WTC11 (cell line): Measurements from ENCODE around the gene NEK11. TPM values are rescaled to one million over a fixed set of nuclear protein-coding genes. Genes with fewer than 3 reads are reported as not detected.

ENCODE experiments used
- ATAC-seq: fragments of 200-7000 bp; cut with Tn5 transposase; 2 replicates; pipeline ENCODE4 v1.10.0; 2021; ENCODE audit warnings: mild to moderate bottlenecking, moderate library complexity
- CTCF ChIA-PET: fragments of 300-600 bp; sonication (Branson Sonifier 250); formaldehyde crosslinking; loops from one replicate; lab custom pipeline; 2021; ENCODE audit warnings: antibody characterized with exemption; lab: Charles Lee
- POLR2A ChIA-PET: fragments of 350-600 bp; sonication (Branson Sonifier 250); formaldehyde crosslinking; loops from one replicate; lab custom pipeline; 2021; ENCODE audit warnings: antibody characterized with exemption; lab: Charles Lee
- DNase-seq: peaks from one replicate; pipeline ENCODE4 v3.0.0; 2021; ENCODE audit warnings: low spot score
- H3K27ac Mint-ChIP-seq: 2 replicates; pipeline ENCODE4 v1.8.0; 2021; ENCODE audit warnings: mixed read lengths
- H3K27me3 Mint-ChIP-seq: 2 replicates; pipeline ENCODE4 v1.8.0; 2021; ENCODE audit warnings: low read depth, mild to moderate bottlenecking, moderate library complexity, mixed read lengths
- H3K36me3 Mint-ChIP-seq: 2 replicates; pipeline ENCODE4 v1.8.0; 2021; ENCODE audit warnings: mixed read lengths
- H3K4me1 Mint-ChIP-seq: 2 replicates; pipeline ENCODE4 v1.8.0; 2022; ENCODE audit warnings: mixed read lengths
- H3K4me3 Mint-ChIP-seq: 2 replicates; pipeline ENCODE4 v1.8.0; 2021; ENCODE audit warnings: mild to moderate bottlenecking, moderate library complexity, mixed read lengths
- H3K9me3 Mint-ChIP-seq: 2 replicates; pipeline ENCODE4 v1.8.0; 2021; ENCODE audit warnings: mixed read lengths
- ATF3 ChIP-seq: sonication (generic); formaldehyde crosslinking; conservative IDR thresholded peaks from 2 replicates; pipeline ENCODE4 v1.8.1; 2022; ENCODE audit warnings: mild to moderate bottlenecking, missing genetic modification reagents
- CBFB ChIP-seq: sonication (generic); formaldehyde crosslinking; IDR thresholded peaks from 2 replicates; pipeline ENCODE4 v1.8.1; 2022; ENCODE audit warnings: mild to moderate bottlenecking, low read depth, missing genetic modification reagents
- CTCF ChIP-seq: fragments of 200-600 bp; IDR thresholded peaks from 2 replicates; pipeline ENCODE4 v1.8.0; 2022; ENCODE audit warnings: antibody characterized with exemption
- HMGA2 ChIP-seq: fragments of 250-450 bp; sonication (Bioruptor Pico); IDR thresholded peaks from 2 replicates; pipeline ENCODE4 v1.4.0; 2021; ENCODE audit warnings: mild to moderate bottlenecking, moderate library complexity
- NFYB ChIP-seq: sonication (generic); formaldehyde crosslinking; conservative IDR thresholded peaks from 2 replicates; pipeline ENCODE4 v1.8.0; 2022; ENCODE audit warnings: low read depth, missing genetic modification reagents
- SMAD4 ChIP-seq: sonication (generic); formaldehyde crosslinking; IDR thresholded peaks from 2 replicates; pipeline ENCODE4 v1.8.0; 2022; ENCODE audit warnings: mild to moderate bottlenecking, missing genetic modification reagents
- SOX15 ChIP-seq: fragments of 250-450 bp; sonication (Bioruptor Pico); IDR thresholded peaks from 2 replicates; pipeline ENCODE4 v1.9.0; 2021; ENCODE audit warnings: mild to moderate bottlenecking
- STAT6 ChIP-seq: sonication (generic); formaldehyde crosslinking; conservative IDR thresholded peaks from 2 replicates; pipeline ENCODE4 v1.8.1; 2023; ENCODE audit warnings: mild to moderate bottlenecking, low read depth, missing genetic modification reagents, moderate library complexity
- ZNF396 ChIP-seq: fragments of 250-450 bp; sonication (Bioruptor Pico); IDR thresholded peaks from 2 replicates; pipeline ENCODE4 v1.8.0; 2021; ENCODE audit warnings: mild to moderate bottlenecking, moderate library complexity, borderline replicate concordance
- ZNF425 ChIP-seq: fragments of 250-450 bp; sonication (Bioruptor Pico); conservative IDR thresholded peaks from 2 replicates; pipeline ENCODE4 v1.9.0; 2021; ENCODE audit warnings: mild to moderate bottlenecking
- total RNA-seq: library from RNA; stranded (reverse); gene quantifications from 3 replicates; pipeline ENCODE4 v1.2.3, GENCODE V29; 2021
- TF ChIP-seq, protein P1 (sequence below): fragments of 250-450 bp; sonication (Bioruptor Pico); IDR thresholded peaks from 2 replicates; pipeline ENCODE4 v1.9.0; 2021; ENCODE audit warnings: moderate library complexity, mild to moderate bottlenecking, inconsistent platforms, borderline replicate concordance
- TF ChIP-seq, protein P2 (sequence below): sonication (generic); formaldehyde crosslinking; IDR thresholded peaks from 2 replicates; pipeline ENCODE4 v1.8.0; 2023; ENCODE audit warnings: mild to moderate bottlenecking, missing genetic modification reagents
- TF ChIP-seq, protein P3 (sequence below): fragments of 250-450 bp; sonication (Bioruptor Pico); IDR thresholded peaks from 2 replicates; pipeline ENCODE4 v1.9.0; 2021; ENCODE audit warnings: mild to moderate bottlenecking

NEK11 gene
- total RNA-seq, 1 experiment from 2014 or later: 1.6 TPM

- CTCF ChIA-PET: interaction anchor here (0.7 to 1.2 kb wide), 4 partner anchors 11 to 110 kb away, joined by 4 to 6 read pairs (median 4); no protein-coding TSS in a partner anchor
Measured at GRCh38 chr3:131142580-131142979, 115.9 kb downstream of the NEK11 start.

More at GRCh38 chr3:131142580-131142979, 115.9 kb downstream of the NEK11 start:
- ATAC-seq: peak; percentile 56
- TF ChIP-seq ZNF396 (CRISPR knock-in tag) (no peak), HMGA2 (CRISPR knock-in tag) (no peak), CTCF (no peak), STAT6 (CRISPR knock-in tag) (no peak), CBFB (CRISPR knock-in tag) (no peak), ZNF425 (no peak), SMAD4 (CRISPR knock-in tag) (no peak), ATF3 (no peak), SOX15 (CRISPR knock-in tag) (no peak), NFYB (CRISPR knock-in tag) (no peak)
- TF ChIP-seq, protein P1, sequence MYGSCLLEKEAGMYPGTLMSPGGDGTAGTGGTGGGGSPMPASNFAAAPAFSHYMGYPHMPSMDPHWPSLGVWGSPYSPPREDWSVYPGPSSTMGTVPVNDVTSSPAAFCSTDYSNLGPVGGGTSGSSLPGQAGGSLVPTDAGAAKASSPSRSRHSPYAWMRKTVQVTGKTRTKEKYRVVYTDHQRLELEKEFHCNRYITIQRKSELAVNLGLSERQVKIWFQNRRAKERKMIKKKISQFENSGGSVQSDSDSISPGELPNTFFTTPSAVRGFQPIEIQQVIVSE (CRISPR knock-in tag): no peak
- TF ChIP-seq, protein P2, sequence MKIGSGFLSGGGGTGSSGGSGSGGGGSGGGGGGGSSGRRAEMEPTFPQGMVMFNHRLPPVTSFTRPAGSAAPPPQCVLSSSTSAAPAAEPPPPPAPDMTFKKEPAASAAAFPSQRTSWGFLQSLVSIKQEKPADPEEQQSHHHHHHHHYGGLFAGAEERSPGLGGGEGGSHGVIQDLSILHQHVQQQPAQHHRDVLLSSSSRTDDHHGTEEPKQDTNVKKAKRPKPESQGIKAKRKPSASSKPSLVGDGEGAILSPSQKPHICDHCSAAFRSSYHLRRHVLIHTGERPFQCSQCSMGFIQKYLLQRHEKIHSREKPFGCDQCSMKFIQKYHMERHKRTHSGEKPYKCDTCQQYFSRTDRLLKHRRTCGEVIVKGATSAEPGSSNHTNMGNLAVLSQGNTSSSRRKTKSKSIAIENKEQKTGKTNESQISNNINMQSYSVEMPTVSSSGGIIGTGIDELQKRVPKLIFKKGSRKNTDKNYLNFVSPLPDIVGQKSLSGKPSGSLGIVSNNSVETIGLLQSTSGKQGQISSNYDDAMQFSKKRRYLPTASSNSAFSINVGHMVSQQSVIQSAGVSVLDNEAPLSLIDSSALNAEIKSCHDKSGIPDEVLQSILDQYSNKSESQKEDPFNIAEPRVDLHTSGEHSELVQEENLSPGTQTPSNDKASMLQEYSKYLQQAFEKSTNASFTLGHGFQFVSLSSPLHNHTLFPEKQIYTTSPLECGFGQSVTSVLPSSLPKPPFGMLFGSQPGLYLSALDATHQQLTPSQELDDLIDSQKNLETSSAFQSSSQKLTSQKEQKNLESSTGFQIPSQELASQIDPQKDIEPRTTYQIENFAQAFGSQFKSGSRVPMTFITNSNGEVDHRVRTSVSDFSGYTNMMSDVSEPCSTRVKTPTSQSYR (CRISPR knock-in tag): no peak
- TF ChIP-seq, protein P3, sequence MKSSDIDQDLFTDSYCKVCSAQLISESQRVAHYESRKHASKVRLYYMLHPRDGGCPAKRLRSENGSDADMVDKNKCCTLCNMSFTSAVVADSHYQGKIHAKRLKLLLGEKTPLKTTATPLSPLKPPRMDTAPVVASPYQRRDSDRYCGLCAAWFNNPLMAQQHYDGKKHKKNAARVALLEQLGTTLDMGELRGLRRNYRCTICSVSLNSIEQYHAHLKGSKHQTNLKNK: no peak
- POLR2A ChIA-PET: interaction anchor here (0.6 kb wide), 1 partner anchor 604 kb away, joined by 3 read pairs; no protein-coding TSS in a partner anchor
- H3K9me3 Mint-ChIP-seq: peaks cover 16% of the 10 kb centered on the region
- H3K27ac Mint-ChIP-seq: no peak overlapping the region
- no peak overlapping the region for H3K4me3 Mint-ChIP-seq
- no peak for DNase-seq
- H3K36me3 Mint-ChIP-seq: no peaks in the 10 kb centered on the region
- peaks cover 5% of the 10 kb centered on the region for H3K4me1 Mint-ChIP-seq
- no peaks in the 10 kb centered on the region for H3K27me3 Mint-ChIP-seq
